BLaER1 (cell line): ENCODE data around the gene ATRN.
A peak's percentile ranks its signal among the peaks of the same experiment; 100 is the strongest.

Source experiments
- H3K27ac ChIP-seq: shearing (Covaris generic); formaldehyde crosslinking; 2 replicates; pipeline ENCODE4 v1.8.1; 2022
- H3K27me3 ChIP-seq: shearing (Covaris generic); formaldehyde crosslinking; 2 replicates; pipeline ENCODE4 v1.8.1; 2022
- H3K36me3 ChIP-seq: shearing (Covaris generic); formaldehyde crosslinking; 2 replicates; pipeline ENCODE4 v1.8.1; 2022
- H3K4me1 ChIP-seq: shearing (Covaris generic); formaldehyde crosslinking; 2 replicates; pipeline ENCODE4 v1.8.1; 2022
- H3K4me2 ChIP-seq: shearing (Covaris generic); formaldehyde crosslinking; 2 replicates; pipeline ENCODE4 v1.8.1; 2022
- H3K4me3 ChIP-seq: shearing (Covaris generic); formaldehyde crosslinking; 2 replicates; pipeline ENCODE4 v1.8.1; 2022
- H3K9ac ChIP-seq: shearing (Covaris generic); formaldehyde crosslinking; 2 replicates; pipeline ENCODE4 v1.8.1; 2022
- H3K9me3 ChIP-seq: shearing (Covaris generic); formaldehyde crosslinking; 2 replicates; pipeline ENCODE4 v1.8.1; 2022
- H4K20me1 ChIP-seq: shearing (Covaris generic); formaldehyde crosslinking; 2 replicates; pipeline ENCODE4 v1.8.1; 2022
- Cebpa-rat ChIP-seq: shearing (Covaris generic); IDR thresholded peaks from 2 replicates; pipeline ENCODE4 v1.8.1; 2022

Gene ATRN

GRCh38 chr20:3651204-3651962 is 180.6 kb downstream of the ATRN start:
- Histone ChIP-seq H3K4me3 (no peak overlapping the region), H3K9me3 (no peaks in the 10 kb centered on the region), H3K9ac (no peak overlapping the region), H3K4me1 (peaks cover 68% of the 10 kb centered on the region), H3K4me2 (peak overlapping the region; percentile 85), H4K20me1 (no peaks in the 10 kb centered on the region), H3K27me3 (no peaks in the 10 kb centered on the region), H3K36me3 (0 out of 2 replicates have a peak, but pooled peaks cover 5% of the 10 kb centered on the region), H3K27ac (0 out of 2 replicates have a peak overlapping the region, but pooled peaks have one; percentile 2)
- no peak for TF ChIP-seq Cebpa-rat

- Histone ChIP-seq H4K20me1 (no peaks in the 10 kb centered on the region), H3K4me3 (no peak overlapping the region), H3K27ac (no peak overlapping the region), H3K9me3 (no peaks in the 10 kb centered on the region), H3K9ac (no peak overlapping the region), H3K4me1 (peaks cover 61% of the 10 kb centered on the region), H3K4me2 (peak overlapping the region; percentile 85), H3K36me3 (no peaks in the 10 kb centered on the region), H3K27me3 (no peaks in the 10 kb centered on the region)
- no peak for TF ChIP-seq Cebpa-rat
Observed at GRCh38 chr20:3652221-3652620, 181.4 kb downstream of the ATRN start.

GRCh38 chr20:3652676-3653596 is 182.1 kb downstream of the ATRN start:
- no peak overlapping the region for H3K4me3 ChIP-seq
- no peak for TF ChIP-seq Cebpa-rat
- H3K9me3 ChIP-seq: no peaks in the 10 kb centered on the region
- H3K27ac ChIP-seq: peak overlapping the region; percentile 63
- no peaks in the 10 kb centered on the region for H4K20me1 ChIP-seq
- H3K9ac ChIP-seq: 0 out of 2 replicates have a peak overlapping the region, but pooled peaks have one; percentile 22
- no peaks in the 10 kb centered on the region for H3K27me3 ChIP-seq
- H3K36me3 ChIP-seq: no peaks in the 10 kb centered on the region
- H3K4me2 ChIP-seq: peak overlapping the region; percentile 85
- H3K4me1 ChIP-seq: peaks cover 54% of the 10 kb centered on the region

GRCh38 chr20:3653921-3654320 is 183.1 kb downstream of the ATRN start:
- Histone ChIP-seq H3K36me3 (no peaks in the 10 kb centered on the region), H3K9me3 (no peaks in the 10 kb centered on the region), H3K9ac (no peak overlapping the region), H3K4me3 (no peak overlapping the region), H3K27ac (no peak overlapping the region), H4K20me1 (no peaks in the 10 kb centered on the region), H3K4me1 (peaks cover 52% of the 10 kb centered on the region), H3K27me3 (no peaks in the 10 kb centered on the region), H3K4me2 (peak overlapping the region; percentile 85)
- TF ChIP-seq Cebpa-rat: no peak

- Histone ChIP-seq H3K4me3 (no peak overlapping the region), H3K4me1 (peaks cover 53% of the 10 kb centered on the region), H3K9me3 (no peaks in the 10 kb centered on the region), H3K27me3 (peaks cover 3% of the 10 kb centered on the region; the same call in 1 of the 2 replicates), H4K20me1 (no peaks in the 10 kb centered on the region), H3K36me3 (no peaks in the 10 kb centered on the region), H3K4me2 (no peak overlapping the region), H3K9ac (no peak overlapping the region), H3K27ac (no peak overlapping the region)
- TF ChIP-seq Cebpa-rat: no peak
Observed at GRCh38 chr20:3654326-3655130, 183.7 kb downstream of the ATRN start.

- Histone ChIP-seq H3K27ac (no peak overlapping the region), H3K9me3 (no peaks in the 10 kb centered on the region), H3K9ac (no peak overlapping the region), H3K27me3 (peaks cover 9% of the 10 kb centered on the region; the same call in 1 of the 2 replicates), H3K4me2 (no peak overlapping the region), H3K4me3 (no peak overlapping the region), H3K4me1 (peaks cover 53% of the 10 kb centered on the region), H3K36me3 (no peaks in the 10 kb centered on the region), H4K20me1 (no peaks in the 10 kb centered on the region)
- no peak for TF ChIP-seq Cebpa-rat
Observed at GRCh38 chr20:3655131-3655405, 184.2 kb downstream of the ATRN start.

- no peak for TF ChIP-seq Cebpa-rat
- H3K4me1 ChIP-seq: peaks cover 36% of the 10 kb centered on the region
- H3K27me3 ChIP-seq: peaks cover 40% of the 10 kb centered on the region
- no peaks in the 10 kb centered on the region for H3K9me3 ChIP-seq
- H3K27ac ChIP-seq: no peak overlapping the region
- peak overlapping the region; percentile 9; the same call in 1 of the 2 replicates for H3K4me2 ChIP-seq
- H3K4me3 ChIP-seq: no peak overlapping the region
- H3K9ac ChIP-seq: no peak overlapping the region
- no peaks in the 10 kb centered on the region; the same call in 1 of the 2 replicates for H4K20me1 ChIP-seq
- H3K36me3 ChIP-seq: no peaks in the 10 kb centered on the region
Observed at GRCh38 chr20:3658019-3658715, 187.3 kb downstream of the ATRN start.

- no peak overlapping the region for H3K4me3 ChIP-seq
- H3K36me3 ChIP-seq: no peaks in the 10 kb centered on the region
- no peak overlapping the region for H3K27ac ChIP-seq
- TF ChIP-seq Cebpa-rat: no peak
- no peaks in the 10 kb centered on the region; the same call in 1 of the 2 replicates for H4K20me1 ChIP-seq
- no peak overlapping the region for H3K9ac ChIP-seq
- H3K27me3 ChIP-seq: peaks cover 42% of the 10 kb centered on the region
- peak overlapping the region; percentile 9; the same call in 1 of the 2 replicates for H3K4me2 ChIP-seq
- H3K9me3 ChIP-seq: no peaks in the 10 kb centered on the region
- H3K4me1 ChIP-seq: peaks cover 29% of the 10 kb centered on the region
Observed at GRCh38 chr20:3658716-3659491, 188.1 kb downstream of the ATRN start.
